ENCODE results near the gene FNDC11.
"Not testable (repeated sequence)": the region's sequence is repeated elsewhere in the genome, so short reads cannot be mapped to it uniquely, and the experiment has no call there.

Gene FNDC11

GRCh38 chr20:63553933-63554290, at the start of gene FNDC11:
Gene FNDC11, plus strand, starts transcription at chr20:63554159. Its CDS starts 1,505 bp downstream, at chr20:63555664.
- peak; percentile 45 for DNase-seq

GRCh38 chr20:63504642-63505041, 49.3 kb upstream of the FNDC11 start:
- no peak for DNase-seq

- no peak for DNase-seq
Measured at GRCh38 chr20:63505281-63505680, 48.7 kb upstream of the FNDC11 start.

GRCh38 chr20:63505723-63506122, 48.2 kb upstream of the FNDC11 start:
- no peak for DNase-seq

GRCh38 chr20:63507083-63507743, 46.7 kb upstream of the FNDC11 start:
- no peak for DNase-seq

- DNase-seq, result no peak
Measured at GRCh38 chr20:63508072-63508768, 45.7 kb upstream of the FNDC11 start.

GRCh38 chr20:63509088-63509564, 44.8 kb upstream of the FNDC11 start:
- DNase-seq, result no peak

GRCh38 chr20:63513207-63513606, 40.8 kb upstream of the FNDC11 start:
- DNase-seq, result no peak

- DNase-seq, result not testable (repeated sequence)
Measured at GRCh38 chr20:63514520-63514919, 39.4 kb upstream of the FNDC11 start.

GRCh38 chr20:63517376-63518309, 36.3 kb upstream of the FNDC11 start:
- no peak for DNase-seq

GRCh38 chr20:63518351-63518861, 35.6 kb upstream of the FNDC11 start:
- DNase-seq, result no peak

- no peak for DNase-seq
Measured at GRCh38 chr20:63518946-63519667, 34.9 kb upstream of the FNDC11 start.

- DNase-seq, result peak; percentile 61
Measured at GRCh38 chr20:63519668-63520503, 34.1 kb upstream of the FNDC11 start.

- peak; percentile 86 for DNase-seq
Measured at GRCh38 chr20:63520504-63520933, 33.4 kb upstream of the FNDC11 start, which contains the start of gene PPDPF. Gene PPDPF, plus strand, starts transcription at chr20:63520765. Its CDS starts 544 bp downstream, at chr20:63521309.

GRCh38 chr20:63520934-63521601, 32.9 kb upstream of the FNDC11 start:
- DNase-seq, result peak; percentile 80

- DNase-seq, result no peak
Measured at GRCh38 chr20:63521602-63522001, 32.4 kb upstream of the FNDC11 start.

- DNase-seq, result no peak
Measured at GRCh38 chr20:63522091-63522868, 31.7 kb upstream of the FNDC11 start.

- DNase-seq, result no peak
Measured at GRCh38 chr20:63522981-63523611, 30.9 kb upstream of the FNDC11 start.

- DNase-seq, result no peak
Measured at GRCh38 chr20:63525185-63525584, 28.8 kb upstream of the FNDC11 start.
